PFSK-1 (cell line): ENCODE measurements around the gene RMI2.

Source experiments
- FOXP2 ChIP-seq: optimal IDR thresholded peaks from 2 replicates; pipeline ENCODE3; 2011; ENCODE audit warnings: borderline replicate concordance, control low read depth, inconsistent platforms; ENCODE audit not compliant: insufficient read depth; ENCODE audit errors: extremely low read length, extremely low read depth
- POLR2AphosphoS5 ChIP-seq: IDR thresholded peaks from 2 replicates; pipeline ENCODE4 v1.6.1; 2012; ENCODE audit warnings: low read depth, mild to moderate bottlenecking, control low read depth, low read length, moderate library complexity
- SIN3A ChIP-seq: IDR thresholded peaks from 2 replicates; pipeline ENCODE4 v1.6.1; 2012; ENCODE audit warnings: mild to moderate bottlenecking, low read length, moderate library complexity, borderline replicate concordance; ENCODE audit not compliant: insufficient read depth
- TAF1 ChIP-seq: IDR thresholded peaks from 2 replicates; pipeline ENCODE4 v1.6.1; 2012; ENCODE audit warnings: low read length, control low read depth, borderline replicate concordance; ENCODE audit not compliant: insufficient read depth
- TF ChIP-seq, protein P1 (sequence below), 2 experiments: IDR thresholded peaks; 2 replicates each; pipeline versions ENCODE4 v1.6.1 to v1.8.0; 2011 to 2012; ENCODE audit warnings: low read depth in 2 of 2, low read length in 2 of 2, control low read depth in 1 of 2, inconsistent platforms in 1 of 2, mild to moderate bottlenecking in 1 of 2, moderate library complexity in 1 of 2; ENCODE audit not compliant: insufficient read depth in 1 of 2

The RMI2 gene

DNA sequence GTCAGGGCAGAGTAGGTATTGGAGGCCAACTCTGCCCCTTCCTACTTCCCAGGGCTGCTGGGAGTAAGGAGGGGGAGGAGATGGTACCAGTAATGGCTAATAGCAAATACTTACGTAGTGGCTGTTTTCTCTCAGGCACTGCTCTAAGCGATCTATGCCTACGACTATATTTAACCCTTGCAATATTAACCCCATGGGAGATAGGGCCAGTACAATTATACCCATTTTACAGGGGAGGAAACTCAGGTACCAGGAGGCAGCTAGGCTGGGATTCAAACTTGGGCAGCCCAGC lies 50.6 kb downstream of the RMI2 start:
- TF ChIP-seq TAF1 = no peak
- TF ChIP-seq SIN3A = no peak
- TF ChIP-seq, protein P1, sequence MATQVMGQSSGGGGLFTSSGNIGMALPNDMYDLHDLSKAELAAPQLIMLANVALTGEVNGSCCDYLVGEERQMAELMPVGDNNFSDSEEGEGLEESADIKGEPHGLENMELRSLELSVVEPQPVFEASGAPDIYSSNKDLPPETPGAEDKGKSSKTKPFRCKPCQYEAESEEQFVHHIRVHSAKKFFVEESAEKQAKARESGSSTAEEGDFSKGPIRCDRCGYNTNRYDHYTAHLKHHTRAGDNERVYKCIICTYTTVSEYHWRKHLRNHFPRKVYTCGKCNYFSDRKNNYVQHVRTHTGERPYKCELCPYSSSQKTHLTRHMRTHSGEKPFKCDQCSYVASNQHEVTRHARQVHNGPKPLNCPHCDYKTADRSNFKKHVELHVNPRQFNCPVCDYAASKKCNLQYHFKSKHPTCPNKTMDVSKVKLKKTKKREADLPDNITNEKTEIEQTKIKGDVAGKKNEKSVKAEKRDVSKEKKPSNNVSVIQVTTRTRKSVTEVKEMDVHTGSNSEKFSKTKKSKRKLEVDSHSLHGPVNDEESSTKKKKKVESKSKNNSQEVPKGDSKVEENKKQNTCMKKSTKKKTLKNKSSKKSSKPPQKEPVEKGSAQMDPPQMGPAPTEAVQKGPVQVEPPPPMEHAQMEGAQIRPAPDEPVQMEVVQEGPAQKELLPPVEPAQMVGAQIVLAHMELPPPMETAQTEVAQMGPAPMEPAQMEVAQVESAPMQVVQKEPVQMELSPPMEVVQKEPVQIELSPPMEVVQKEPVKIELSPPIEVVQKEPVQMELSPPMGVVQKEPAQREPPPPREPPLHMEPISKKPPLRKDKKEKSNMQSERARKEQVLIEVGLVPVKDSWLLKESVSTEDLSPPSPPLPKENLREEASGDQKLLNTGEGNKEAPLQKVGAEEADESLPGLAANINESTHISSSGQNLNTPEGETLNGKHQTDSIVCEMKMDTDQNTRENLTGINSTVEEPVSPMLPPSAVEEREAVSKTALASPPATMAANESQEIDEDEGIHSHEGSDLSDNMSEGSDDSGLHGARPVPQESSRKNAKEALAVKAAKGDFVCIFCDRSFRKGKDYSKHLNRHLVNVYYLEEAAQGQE (IDR thresholded peaks at IDR 0.05; ENCODE audit: insufficient read depth in 1 of 2, low read depth in 2 of 2, low read length in 2 of 2) = no peak
- TF ChIP-seq POLR2AphosphoS5 = no peak
- no peak for TF ChIP-seq FOXP2

DNA sequence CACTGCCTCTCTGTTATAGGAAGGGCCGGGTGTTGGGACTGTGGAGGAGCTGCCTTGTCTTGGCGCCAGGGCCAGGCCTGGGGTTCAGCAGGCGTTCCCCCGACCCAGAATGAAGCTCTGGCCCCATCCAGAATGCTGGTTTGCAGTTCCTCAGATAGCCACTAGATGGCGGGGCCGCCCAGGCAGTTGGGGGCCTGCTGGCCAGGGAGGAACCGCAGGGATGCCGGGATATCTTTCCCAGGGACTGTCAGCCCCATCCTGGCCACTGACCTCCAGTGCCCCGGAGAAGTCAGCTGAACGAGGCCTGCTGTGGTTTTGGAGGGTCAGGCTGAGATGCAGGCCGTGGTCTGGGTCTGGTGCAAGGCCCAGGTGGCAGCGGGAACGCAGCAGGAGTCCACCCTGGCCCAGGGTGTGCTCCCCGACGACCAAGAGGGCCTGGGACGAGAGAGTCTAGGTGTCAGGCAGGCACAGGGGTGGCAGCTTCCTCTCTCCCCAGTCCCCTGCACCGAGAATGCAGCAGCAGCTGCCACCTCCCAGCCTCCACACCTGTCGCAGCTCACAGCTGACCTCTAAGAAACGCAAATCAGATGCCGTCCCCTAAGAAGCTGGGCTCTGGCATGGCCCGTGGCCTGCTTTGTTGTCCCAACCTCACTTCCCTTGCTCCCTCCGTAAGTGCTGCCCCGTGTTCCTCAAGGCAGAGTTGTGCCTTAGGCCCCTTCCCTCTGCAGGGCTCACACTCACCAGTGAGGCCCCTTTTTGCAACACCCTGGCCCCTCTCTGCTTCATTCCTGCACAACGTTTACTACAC lies 51.2 kb downstream of the RMI2 start:
- TF ChIP-seq, protein P1 (IDR thresholded peaks at IDR 0.05; ENCODE audit: insufficient read depth in 1 of 2, low read depth in 2 of 2, low read length in 2 of 2) = no peak
- TF ChIP-seq FOXP2 = no peak
- TF ChIP-seq SIN3A = no peak
- TF ChIP-seq TAF1 = no peak
- no peak for TF ChIP-seq POLR2AphosphoS5

DNA sequence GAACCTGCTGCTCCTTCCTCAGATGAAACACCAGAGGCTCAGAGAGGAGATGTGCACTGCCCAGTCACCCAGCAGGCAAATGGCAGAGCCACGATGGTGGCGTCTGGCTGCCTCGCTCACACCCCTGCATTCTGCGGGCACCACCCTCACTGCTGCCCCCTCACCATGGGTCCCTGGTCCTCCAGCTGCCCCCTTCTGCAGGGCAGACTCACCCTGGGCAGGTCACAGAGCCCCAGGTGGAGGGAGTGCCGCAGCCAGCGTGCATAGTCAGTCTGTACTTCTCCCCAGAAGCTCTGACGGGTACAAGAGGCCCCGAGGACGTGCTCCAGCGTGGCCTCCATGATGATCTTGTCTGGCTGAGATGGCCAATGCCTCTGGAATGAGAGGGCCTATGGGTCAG lies 52.9 kb downstream of the RMI2 start:
- no peak for TF ChIP-seq FOXP2

DNA sequence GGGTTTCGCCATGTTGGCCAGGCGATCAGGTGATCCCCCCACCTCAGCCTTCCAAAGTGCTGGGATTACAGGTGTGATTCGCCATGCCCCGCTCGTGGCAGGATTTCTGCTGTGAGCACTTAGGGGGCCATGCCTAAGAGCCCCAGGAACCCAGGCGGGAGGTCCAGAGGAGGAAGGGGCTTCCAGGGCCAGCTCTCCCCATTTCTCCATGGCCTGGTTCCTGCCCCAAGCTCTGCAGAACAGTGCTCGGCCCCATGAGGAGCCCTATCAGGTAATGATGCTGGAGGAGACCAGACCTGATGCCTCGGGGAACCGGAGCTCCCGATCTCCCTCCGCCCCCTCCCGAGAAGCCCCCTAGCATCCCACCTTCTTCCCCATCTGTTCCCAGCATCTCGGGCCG lies 53.6 kb downstream of the RMI2 start:
- TF ChIP-seq, protein P1 (IDR thresholded peaks at IDR 0.05; ENCODE audit: insufficient read depth in 1 of 2, low read depth in 2 of 2, low read length in 2 of 2) = no peak
- no peak for TF ChIP-seq TAF1
- TF ChIP-seq SIN3A = no peak

DNA sequence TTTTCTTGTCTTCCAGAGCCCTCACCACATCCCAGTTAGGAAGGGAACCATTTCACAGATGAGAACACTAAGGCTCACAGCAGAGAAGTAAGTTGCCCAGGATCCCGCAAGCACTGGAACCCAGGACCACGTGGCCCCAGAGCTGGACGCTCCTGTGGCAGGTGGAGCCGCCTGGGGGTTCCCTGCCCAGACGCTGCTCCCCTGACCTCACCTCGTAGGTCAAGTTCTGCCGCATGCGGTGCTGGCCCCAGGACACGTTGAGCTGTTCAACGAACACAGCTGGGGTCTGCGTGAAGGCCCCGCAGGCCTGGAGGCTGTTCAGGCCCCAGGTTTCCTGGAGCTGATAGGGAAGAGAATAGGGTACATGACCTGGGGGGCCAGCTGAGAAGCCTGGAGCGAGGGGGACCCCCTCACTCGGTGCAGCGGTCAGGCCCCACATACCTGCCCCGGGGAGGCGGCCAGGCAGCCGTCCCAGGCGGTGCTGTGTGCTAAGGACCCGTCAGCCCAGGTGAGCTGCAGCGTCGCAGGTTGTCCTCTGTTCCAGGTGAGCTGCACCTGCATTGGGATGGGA lies 54.1 kb downstream of the RMI2 start:
- TF ChIP-seq FOXP2 = no peak
- TF ChIP-seq SIN3A = no peak
- TF ChIP-seq POLR2AphosphoS5 = no peak
- TF ChIP-seq, protein P1 (IDR thresholded peaks at IDR 0.05; ENCODE audit: insufficient read depth in 1 of 2, low read depth in 2 of 2, low read length in 2 of 2) = no peak
- no peak for TF ChIP-seq TAF1
